ENCODE measurements around the gene GOLPH3L.
A peak's percentile ranks its signal among the peaks of the same experiment; 100 is the strongest.
"Not testable (repeated sequence)": the region's sequence is repeated elsewhere in the genome, so short reads cannot be mapped to it uniquely, and the experiment has no call there.

The GOLPH3L gene

GRCh38 chr1:150696995-150697927 is at the start of gene GOLPH3L:
TSS of gene GOLPH3L (minus strand) at chr1:150697154. CDS start at chr1:150694838, 2,316 bp downstream.
- peak; percentile 98 for DNase-seq (ENCODE audit: low spot score)

DNA sequence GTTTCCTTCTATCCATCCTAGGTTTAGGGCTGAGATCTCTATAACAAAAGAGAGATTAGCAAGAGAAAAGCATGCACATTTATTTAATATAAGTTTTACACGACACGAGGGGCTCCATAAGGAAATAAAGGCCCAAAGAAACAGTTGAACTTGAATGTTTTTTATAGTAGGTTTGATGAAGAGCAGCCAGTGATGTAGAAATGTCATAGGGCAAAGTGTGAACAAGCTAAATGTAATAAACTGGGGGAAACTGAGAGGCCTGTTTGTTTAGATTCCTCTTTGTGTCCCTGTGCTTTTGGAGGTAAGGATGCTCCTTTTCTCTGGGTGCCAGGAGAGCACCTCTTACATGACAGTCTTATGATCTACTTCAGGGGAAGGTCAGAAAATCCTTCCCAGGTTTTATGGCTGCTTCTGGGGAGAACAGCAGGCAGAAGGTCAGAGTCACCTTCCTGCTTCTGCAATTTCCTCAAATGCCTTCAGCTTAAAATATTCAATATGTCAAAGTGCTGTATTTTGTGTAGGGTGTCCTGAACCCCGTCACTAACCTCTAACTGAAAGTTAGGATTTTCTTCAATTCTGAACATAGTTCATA is 33.3 kb upstream of the GOLPH3L start:
- DNase-seq (ENCODE audit: low spot score), result no peak

- DNase-seq (ENCODE audit: low spot score), result no peak
Measured at GRCh38 chr1:150724336-150724735, 27.4 kb upstream of the GOLPH3L start.

DNA sequence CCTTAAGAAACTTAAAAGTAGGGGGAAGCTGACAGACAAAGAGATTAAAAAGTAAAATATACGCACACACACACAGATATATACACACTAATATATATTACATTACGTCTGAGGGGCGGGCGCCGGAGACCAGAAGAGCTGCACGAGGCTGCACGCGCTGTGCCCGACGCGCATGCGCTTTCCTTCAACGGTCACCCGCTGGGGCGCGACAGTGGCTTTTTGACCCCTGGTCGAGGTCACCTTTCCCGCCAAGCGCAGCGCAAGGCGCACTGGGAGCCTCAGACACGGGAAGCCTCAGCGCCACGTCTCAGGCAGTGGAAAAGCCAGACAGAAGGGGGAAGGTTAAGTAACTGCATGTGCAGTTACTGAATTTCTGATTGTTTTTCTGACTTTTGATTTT is 23.7 kb upstream of the GOLPH3L start, which contains the start of gene HORMAD1:
Gene HORMAD1, minus strand, starts transcription at position 193 of the 400 bp plus-strand sequence. CDS start 1,390 bp downstream, outside the sequence.
- no peak for DNase-seq (ENCODE audit: low spot score)

DNA sequence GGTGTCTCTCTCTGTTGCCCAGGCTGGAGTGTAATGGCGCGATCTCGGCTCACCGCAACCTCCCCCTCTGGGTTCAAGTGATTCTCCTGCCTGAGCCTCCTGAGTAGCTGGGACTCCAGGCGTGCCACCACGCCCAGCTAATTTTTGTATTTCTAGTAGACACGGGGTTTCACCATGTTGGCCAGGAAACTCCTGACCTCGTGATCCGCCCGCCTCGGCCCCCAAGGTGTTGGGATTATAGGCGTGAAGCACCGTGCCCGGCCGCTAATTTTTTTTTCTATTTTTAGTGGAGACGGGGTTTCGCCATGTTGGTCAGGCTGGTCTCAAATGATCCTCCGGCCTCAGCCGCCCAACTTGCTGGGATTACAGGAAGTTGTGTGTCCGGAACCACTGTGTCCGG is 23.1 kb upstream of the GOLPH3L start:
- DNase-seq (ENCODE audit: low spot score), result no peak

GRCh38 chr1:150718225-150718891 is 21.4 kb upstream of the GOLPH3L start:
- no peak for DNase-seq (ENCODE audit: low spot score)

DNA sequence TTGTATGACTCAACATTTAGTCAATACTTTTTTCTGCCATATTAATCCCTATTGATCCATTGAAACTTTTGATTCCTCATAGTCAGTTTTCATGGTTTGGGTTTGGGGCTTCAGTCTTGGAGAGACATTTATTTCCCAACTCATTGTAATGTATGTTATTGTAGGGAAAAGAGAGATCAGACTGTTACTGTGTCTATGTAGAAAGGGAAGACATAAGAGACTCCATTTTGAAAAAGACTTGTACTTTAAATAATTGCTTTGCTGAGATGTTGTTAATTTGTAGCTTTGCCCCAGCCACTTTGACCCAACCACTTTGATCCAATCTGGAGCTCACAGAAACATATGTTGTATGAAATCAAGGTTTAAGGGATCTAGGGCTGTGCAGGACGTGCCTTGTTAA is 12.1 kb upstream of the GOLPH3L start:
- not testable (repeated sequence) for DNase-seq (ENCODE audit: low spot score)

GRCh38 chr1:150708595-150708994 is 11.6 kb upstream of the GOLPH3L start:
- DNase-seq (ENCODE audit: low spot score), result no peak

- DNase-seq (ENCODE audit: low spot score), result no peak
Measured at GRCh38 chr1:150706091-150706490, 9.1 kb upstream of the GOLPH3L start.

DNA sequence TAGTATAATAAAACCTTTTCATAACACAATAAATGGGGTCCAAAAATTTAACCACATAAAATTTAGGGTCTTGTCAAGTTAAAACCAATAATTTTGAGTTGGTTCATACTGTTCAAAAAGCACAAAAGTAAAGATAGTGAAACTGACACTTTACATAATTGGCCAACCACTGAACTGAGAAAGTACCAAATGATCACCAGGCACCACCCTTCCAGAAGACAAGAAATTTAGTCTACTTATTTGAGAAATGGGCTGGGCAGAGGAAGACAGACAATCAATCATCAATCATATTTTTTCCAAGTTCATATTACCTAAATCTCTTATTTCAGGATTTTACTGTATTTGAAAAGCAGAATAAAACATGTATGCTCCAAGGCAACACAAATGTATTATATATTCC is 6.5 kb upstream of the GOLPH3L start:
- no peak for DNase-seq (ENCODE audit: low spot score)

GRCh38 chr1:150696590-150696989 is 364 bp downstream of the GOLPH3L start:
- no peak for DNase-seq (ENCODE audit: low spot score)

DNA sequence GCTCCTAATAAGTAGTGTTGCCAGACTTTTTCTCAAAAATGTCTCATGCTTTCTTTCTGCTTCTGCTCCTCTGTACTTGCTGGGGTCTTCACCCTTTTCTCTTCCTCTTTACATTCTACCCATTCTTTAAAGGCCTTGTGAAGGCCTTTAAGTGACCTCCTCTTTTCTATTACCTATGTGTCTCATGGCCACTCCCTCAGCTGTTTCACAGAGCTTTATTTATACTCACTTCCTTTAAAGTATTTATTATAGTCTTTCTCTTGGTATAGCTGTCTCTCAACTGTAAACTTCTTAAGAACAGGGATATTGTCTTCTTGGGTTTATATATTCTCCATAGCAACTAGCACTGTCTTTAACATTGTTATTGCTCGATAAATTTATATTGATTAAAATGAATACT is 792 bp downstream of the GOLPH3L start:
- DNase-seq (ENCODE audit: low spot score), result no peak

DNA sequence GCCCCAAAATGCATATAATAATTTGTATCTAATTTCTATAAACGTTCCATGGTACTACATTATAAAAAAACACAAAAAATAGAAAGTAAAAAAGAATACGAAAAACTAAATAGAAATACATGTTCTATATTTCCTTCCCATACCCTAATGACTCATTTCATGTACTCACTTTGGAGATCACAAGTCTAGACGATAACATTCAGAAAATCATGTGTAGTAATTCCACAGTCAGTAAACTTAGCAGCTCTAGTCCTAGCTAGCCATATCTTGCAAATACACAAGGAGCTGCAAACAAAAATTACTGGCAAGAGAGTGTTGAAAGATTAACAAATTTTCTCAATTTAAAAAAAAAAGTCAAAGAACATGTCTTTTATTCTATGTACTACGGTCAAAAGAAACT is 1.4 kb downstream of the GOLPH3L start:
- no peak for DNase-seq (ENCODE audit: low spot score)

DNA sequence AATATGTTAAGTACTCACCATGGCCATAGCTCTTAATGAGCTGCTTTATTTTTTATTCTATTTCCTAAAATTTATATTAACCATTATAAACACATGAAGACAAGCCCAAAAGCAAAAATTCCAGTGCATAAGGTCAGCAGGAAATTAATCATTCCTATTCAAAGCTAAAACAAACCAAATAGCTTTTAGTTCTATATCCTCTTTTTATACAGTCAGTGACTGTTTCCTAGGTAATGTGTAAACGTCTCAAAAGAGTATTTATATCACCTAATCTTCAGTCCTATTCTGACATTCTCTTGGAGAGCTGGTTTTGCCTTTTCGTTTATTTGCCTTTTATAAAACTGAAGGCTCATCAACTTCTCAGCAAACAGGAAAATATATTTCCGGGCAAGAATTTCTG is 4.2 kb downstream of the GOLPH3L start:
- DNase-seq (ENCODE audit: low spot score), result no peak

DNA sequence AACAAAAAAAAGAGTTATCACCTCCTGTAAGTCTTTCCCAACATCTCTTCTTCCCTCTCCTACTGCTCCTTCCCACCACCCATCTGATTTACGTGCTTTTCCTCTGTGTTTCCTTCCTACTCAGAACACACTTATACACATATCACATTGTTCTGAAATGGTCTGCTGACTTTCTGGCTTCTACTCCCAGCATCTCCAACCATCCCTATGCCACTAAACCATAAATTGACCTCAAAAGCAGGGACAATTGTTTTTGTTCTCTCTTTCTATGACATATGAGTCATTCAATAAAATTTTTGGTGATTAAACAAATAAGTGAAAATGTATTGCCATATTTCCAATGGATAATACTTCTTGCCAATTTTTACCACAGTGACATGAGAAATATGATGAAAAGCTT is 8.2 kb downstream of the GOLPH3L start:
- no peak for DNase-seq (ENCODE audit: low spot score)

- no peak for DNase-seq (ENCODE audit: low spot score)
Measured at GRCh38 chr1:150686275-150686674, 10.7 kb downstream of the GOLPH3L start.

GRCh38 chr1:150683914-150684313 is 13.0 kb downstream of the GOLPH3L start:
- no peak for DNase-seq (ENCODE audit: low spot score)

- no peak for DNase-seq (ENCODE audit: low spot score)
Measured at GRCh38 chr1:150678988-150679387, 18.0 kb downstream of the GOLPH3L start.

GRCh38 chr1:150674881-150675280 is 22.1 kb downstream of the GOLPH3L start:
- DNase-seq (ENCODE audit: low spot score), result no peak

- DNase-seq (ENCODE audit: low spot score), result no peak
Measured at GRCh38 chr1:150663321-150663720, 33.6 kb downstream of the GOLPH3L start.

GRCh38 chr1:150662811-150663210 is 34.1 kb downstream of the GOLPH3L start:
- no peak for DNase-seq (ENCODE audit: low spot score)

DNA sequence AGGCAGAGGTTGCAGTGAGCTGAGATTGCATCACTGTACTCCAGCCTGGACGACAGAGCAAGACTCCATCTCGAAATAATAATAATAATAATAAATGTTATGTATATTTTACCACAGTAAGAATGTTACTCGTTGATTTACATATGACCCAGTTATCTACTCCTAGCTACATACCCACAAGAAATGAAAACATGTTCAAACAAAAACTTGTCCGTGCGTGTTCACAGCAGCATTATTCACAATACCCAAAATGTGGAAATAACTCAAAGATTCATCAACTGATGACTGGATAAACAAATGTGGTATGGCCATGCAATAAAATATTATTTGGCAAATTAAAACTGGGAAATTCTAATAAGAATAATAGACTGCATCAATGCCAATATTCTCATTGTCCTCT is 35.8 kb downstream of the GOLPH3L start:
- no peak for DNase-seq (ENCODE audit: low spot score)

DNA sequence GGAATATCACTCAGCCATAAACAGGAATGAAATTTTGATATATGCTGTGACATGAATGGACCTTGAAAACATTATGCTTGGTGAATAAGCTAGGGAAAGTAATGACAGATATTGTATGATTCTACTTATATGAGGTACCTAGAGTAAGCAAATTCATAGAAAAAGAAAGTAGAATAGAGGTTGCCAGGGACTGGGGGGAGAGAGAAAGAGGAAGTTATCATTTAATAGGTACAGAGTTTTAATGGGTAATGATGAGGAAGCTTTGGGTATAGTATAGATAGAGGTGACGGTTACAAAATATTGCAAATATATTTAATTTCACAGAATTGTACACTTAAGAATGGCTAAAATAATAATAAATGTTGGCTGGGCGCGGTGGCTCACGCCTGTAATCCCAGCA is 36.4 kb downstream of the GOLPH3L start:
- no peak for DNase-seq (ENCODE audit: low spot score)
